ENCODE measurements around the gene FILIP1.

FILIP1 gene

GRCh38 chr6:75266716-75267291, 226.8 kb downstream of the FILIP1 start:
- no peak overlapping the region for H3K4me3 ChIP-seq (ENCODE audit: low read depth, low read length)
- peak; percentile 82 for DNase-seq (ENCODE audit: low read depth)
- TF ChIP-seq CTCF (conservative IDR thresholded peaks at IDR 0.05; ENCODE audit: low read depth, low read length), result peak; percentile 72

GRCh38 chr6:75263401-75263750, 230.2 kb downstream of the FILIP1 start:
- no peak for DNase-seq (ENCODE audit: low read depth)
- TF ChIP-seq CTCF (conservative IDR thresholded peaks at IDR 0.05; ENCODE audit: low read depth, low read length), result no peak
- no peak overlapping the region for H3K4me3 ChIP-seq (ENCODE audit: low read depth, low read length)

GRCh38 chr6:75262716-75263400, 230.7 kb downstream of the FILIP1 start:
- TF ChIP-seq CTCF (conservative IDR thresholded peaks at IDR 0.05; ENCODE audit: low read depth, low read length), result no peak
- H3K4me3 ChIP-seq (ENCODE audit: low read depth, low read length), result no peak overlapping the region
- DNase-seq (ENCODE audit: low read depth), result no peak

DNA sequence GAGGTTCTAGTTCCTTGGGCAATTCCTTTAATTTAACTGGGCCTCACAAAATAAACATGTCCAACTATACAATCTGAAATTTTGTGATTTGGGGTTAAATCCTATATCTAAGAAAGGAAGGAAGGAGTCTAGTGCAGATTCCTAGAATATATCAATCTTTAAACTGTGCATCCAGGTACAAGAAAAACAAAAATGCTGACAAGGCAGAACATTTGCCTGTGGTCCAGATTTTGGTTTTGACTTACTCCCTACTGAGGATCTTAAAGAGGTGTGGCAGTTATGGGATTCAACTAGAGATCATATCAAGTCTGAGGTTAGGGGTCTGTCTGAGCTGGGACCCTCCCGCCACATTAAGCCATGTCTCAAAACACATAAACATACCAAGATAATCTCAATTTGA, 232.3 kb downstream of the FILIP1 start:
- no peak for DNase-seq (ENCODE audit: low read depth)
- H3K4me3 ChIP-seq (ENCODE audit: low read depth, low read length), result no peak overlapping the region
- no peak for TF ChIP-seq CTCF (conservative IDR thresholded peaks at IDR 0.05; ENCODE audit: low read depth, low read length)

GRCh38 chr6:75257343-75258087, 236.1 kb downstream of the FILIP1 start:
- TF ChIP-seq CTCF (conservative IDR thresholded peaks at IDR 0.05; ENCODE audit: low read depth, low read length), result no peak
- no peak for DNase-seq (ENCODE audit: low read depth)
- no peak overlapping the region for H3K4me3 ChIP-seq (ENCODE audit: low read depth, low read length)

DNA sequence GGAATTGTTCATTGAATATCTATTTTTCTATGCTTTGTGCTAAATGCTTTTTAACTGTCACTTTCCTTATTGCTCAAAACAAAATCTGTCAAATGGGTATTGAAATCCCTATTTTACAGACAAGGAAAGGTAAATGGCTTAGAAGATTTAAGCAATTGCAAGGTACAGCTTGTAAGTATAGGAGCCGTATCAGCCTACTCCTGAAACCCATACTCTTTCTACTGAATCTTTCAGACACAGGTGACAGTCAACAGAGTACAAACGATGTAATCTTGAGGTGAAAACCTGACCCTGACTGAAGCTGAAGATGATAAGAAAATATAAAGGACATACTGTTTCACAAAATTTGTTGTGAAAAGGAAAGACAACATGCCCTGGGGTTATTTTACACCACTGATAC, 243.0 kb downstream of the FILIP1 start:
- H3K4me3 ChIP-seq (ENCODE audit: low read depth, low read length), result no peak overlapping the region
- no peak for DNase-seq (ENCODE audit: low read depth)
- TF ChIP-seq CTCF (conservative IDR thresholded peaks at IDR 0.05; ENCODE audit: low read depth, low read length), result no peak
